OCI-LY7 (cell line): ENCODE measurements around the gene DGCR2.
"Not testable (repeated sequence)": the region's sequence is repeated elsewhere in the genome, so short reads cannot be mapped to it uniquely, and the experiment has no call there.

Experiments used
- EZH2phosphoT487 ChIP-seq: fragments of 200-600 bp; sonication (generic); IDR thresholded peaks from 2 replicates; pipeline ENCODE4 v1.6.1; 2018; ENCODE audit warnings: low read depth, borderline replicate concordance, mild to moderate bottlenecking, mixed run types, antibody characterized with exemption, low read length, moderate library complexity, mixed read lengths
- TF ChIP-seq, protein P1 (sequence below): fragments of 200-600 bp; sonication (generic); conservative IDR thresholded peaks from 2 replicates; pipeline ENCODE4 v1.5.1; 2014; ENCODE audit warnings: mild to moderate bottlenecking, antibody characterized with exemption, low read length, moderate library complexity, mixed read lengths

DNA sequence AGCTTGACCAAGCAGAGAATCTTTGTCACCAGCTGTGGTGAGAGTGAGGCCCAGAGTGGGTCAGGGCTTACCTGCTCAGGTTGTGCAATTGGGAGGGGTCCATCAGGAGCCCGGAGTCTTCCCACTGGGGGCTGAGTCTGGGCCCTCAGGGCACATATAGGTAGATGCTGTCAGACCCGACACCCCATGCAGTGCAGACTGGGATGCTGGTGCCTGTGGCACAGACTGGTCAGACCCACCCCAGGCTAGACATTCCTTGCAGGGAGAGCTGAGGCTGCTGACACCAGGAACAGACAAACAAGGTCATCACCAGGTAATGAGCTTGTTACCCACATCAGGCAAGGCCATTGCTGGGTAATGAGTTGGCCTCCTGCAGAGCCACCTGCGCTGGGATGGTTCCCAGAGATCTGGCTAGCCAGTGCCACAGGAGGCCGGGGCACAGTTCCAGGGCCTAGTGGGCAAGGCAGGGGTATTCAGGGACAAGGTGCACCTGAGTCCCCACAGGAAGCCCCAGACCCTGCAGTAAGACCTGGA, 97.2 kb downstream of the DGCR2 start:
- TF ChIP-seq, protein P1, sequence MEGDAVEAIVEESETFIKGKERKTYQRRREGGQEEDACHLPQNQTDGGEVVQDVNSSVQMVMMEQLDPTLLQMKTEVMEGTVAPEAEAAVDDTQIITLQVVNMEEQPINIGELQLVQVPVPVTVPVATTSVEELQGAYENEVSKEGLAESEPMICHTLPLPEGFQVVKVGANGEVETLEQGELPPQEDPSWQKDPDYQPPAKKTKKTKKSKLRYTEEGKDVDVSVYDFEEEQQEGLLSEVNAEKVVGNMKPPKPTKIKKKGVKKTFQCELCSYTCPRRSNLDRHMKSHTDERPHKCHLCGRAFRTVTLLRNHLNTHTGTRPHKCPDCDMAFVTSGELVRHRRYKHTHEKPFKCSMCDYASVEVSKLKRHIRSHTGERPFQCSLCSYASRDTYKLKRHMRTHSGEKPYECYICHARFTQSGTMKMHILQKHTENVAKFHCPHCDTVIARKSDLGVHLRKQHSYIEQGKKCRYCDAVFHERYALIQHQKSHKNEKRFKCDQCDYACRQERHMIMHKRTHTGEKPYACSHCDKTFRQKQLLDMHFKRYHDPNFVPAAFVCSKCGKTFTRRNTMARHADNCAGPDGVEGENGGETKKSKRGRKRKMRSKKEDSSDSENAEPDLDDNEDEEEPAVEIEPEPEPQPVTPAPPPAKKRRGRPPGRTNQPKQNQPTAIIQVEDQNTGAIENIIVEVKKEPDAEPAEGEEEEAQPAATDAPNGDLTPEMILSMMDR, result not testable (repeated sequence)
- not testable (repeated sequence) for TF ChIP-seq EZH2phosphoT487
